Type B pancreatic cell (in vitro differentiated cells): ENCODE measurements around the gene VPS13D. TPM values are rescaled to one million over a fixed set of nuclear protein-coding genes. Genes with fewer than 3 reads are reported as not detected.

Experiments used
- DNase-seq: peaks from one replicate; pipeline ENCODE4 v3.0.0; 2021; ENCODE audit warnings: mixed read lengths; ENCODE audit not compliant: unreplicated experiment; ENCODE audit errors: extremely low spot score
- H3K27ac Mint-ChIP-seq: 2 replicates; pipeline ENCODE4 v1.8.0; 2021; ENCODE audit warnings: mild to moderate bottlenecking, mixed read lengths
- H3K27me3 Mint-ChIP-seq: 2 replicates; pipeline ENCODE4 v1.8.0; 2021; ENCODE audit warnings: mixed read lengths
- H3K36me3 Mint-ChIP-seq: 2 replicates; pipeline ENCODE4 v1.8.0; 2021; ENCODE audit warnings: mixed read lengths
- H3K4me1 Mint-ChIP-seq: one replicate; pipeline ENCODE4 v1.8.0; 2021; ENCODE audit warnings: mixed read lengths; ENCODE audit not compliant: unreplicated experiment
- H3K4me3 Mint-ChIP-seq: 2 replicates; pipeline ENCODE4 v1.8.0; 2021; ENCODE audit warnings: mild to moderate bottlenecking, mixed read lengths
- H3K9me3 Mint-ChIP-seq: 2 replicates; pipeline ENCODE4 v1.8.0; 2021; ENCODE audit warnings: mixed read lengths
- CTCF ChIP-seq: fragments of 200-600 bp; sonication (generic); conservative IDR thresholded peaks from 2 replicates; pipeline ENCODE4 v1.5.0; 2021; ENCODE audit warnings: antibody characterized with exemption, mild to moderate bottlenecking
- total RNA-seq: library from RNA; stranded (reverse); gene quantifications from 2 replicates; pipeline ENCODE4 v1.2.1, GENCODE V29; 2021; ENCODE audit warnings: low replicate concordance

Gene VPS13D
- total RNA-seq, 1 donor from 2014 or later = 43.4 TPM

- Mint-ChIP-seq H3K4me1 (peaks cover 23% of the 10 kb centered on the region), H3K4me3 (no peak overlapping the region), H3K27me3 (no peaks in the 10 kb centered on the region), H3K9me3 (peaks cover 12% of the 10 kb centered on the region), H3K27ac (no peak overlapping the region), H3K36me3 (peaks cover 77% of the 10 kb centered on the region)
- no peak for TF ChIP-seq CTCF
- no peak for DNase-seq
Observed at GRCh38 chr1:12415038-12415466, 185.2 kb downstream of the VPS13D start.

- Mint-ChIP-seq H3K27me3 (no peaks in the 10 kb centered on the region), H3K27ac (no peak overlapping the region), H3K4me3 (no peak overlapping the region), H3K4me1 (peaks cover 26% of the 10 kb centered on the region), H3K36me3 (peaks cover 69% of the 10 kb centered on the region), H3K9me3 (peaks cover 9% of the 10 kb centered on the region)
- TF ChIP-seq CTCF = no peak
- DNase-seq = no peak
Observed at GRCh38 chr1:12416101-12416500, 186.3 kb downstream of the VPS13D start.

- H3K27ac Mint-ChIP-seq = no peak overlapping the region
- H3K36me3 Mint-ChIP-seq = peaks cover 68% of the 10 kb centered on the region
- no peak overlapping the region for H3K4me3 Mint-ChIP-seq
- H3K4me1 Mint-ChIP-seq = peaks cover 28% of the 10 kb centered on the region
- H3K9me3 Mint-ChIP-seq = peaks cover 8% of the 10 kb centered on the region
- TF ChIP-seq CTCF = no peak
- DNase-seq = no peak
- H3K27me3 Mint-ChIP-seq = no peaks in the 10 kb centered on the region
Observed at GRCh38 chr1:12416744-12417143, 186.9 kb downstream of the VPS13D start.

GRCh38 chr1:12417389-12417788, 187.6 kb downstream of the VPS13D start:
- DNase-seq = no peak
- Mint-ChIP-seq H3K4me3 (no peak overlapping the region), H3K27ac (no peak overlapping the region), H3K27me3 (no peaks in the 10 kb centered on the region), H3K9me3 (peaks cover 4% of the 10 kb centered on the region), H3K36me3 (peaks cover 66% of the 10 kb centered on the region), H3K4me1 (peaks cover 28% of the 10 kb centered on the region)
- no peak for TF ChIP-seq CTCF

- no peaks in the 10 kb centered on the region for H3K27me3 Mint-ChIP-seq
- H3K36me3 Mint-ChIP-seq = peaks cover 48% of the 10 kb centered on the region
- DNase-seq = no peak
- no peak overlapping the region for H3K27ac Mint-ChIP-seq
- no peak overlapping the region for H3K4me3 Mint-ChIP-seq
- peaks cover 24% of the 10 kb centered on the region for H3K4me1 Mint-ChIP-seq
- H3K9me3 Mint-ChIP-seq = no peaks in the 10 kb centered on the region
- TF ChIP-seq CTCF = no peak
Observed at GRCh38 chr1:12420171-12420570, 190.3 kb downstream of the VPS13D start.

- Mint-ChIP-seq H3K27ac (no peak overlapping the region), H3K36me3 (peaks cover 37% of the 10 kb centered on the region), H3K4me1 (peaks cover 30% of the 10 kb centered on the region), H3K9me3 (no peaks in the 10 kb centered on the region), H3K27me3 (no peaks in the 10 kb centered on the region), H3K4me3 (no peak overlapping the region)
- no peak for TF ChIP-seq CTCF
- DNase-seq = no peak
Observed at GRCh38 chr1:12422488-12422887, 192.7 kb downstream of the VPS13D start.
